Stimulated activated CD4-positive, alpha-beta T cell treated with anti-CD3 and anti-CD28 coated beads, Interleukin-4, amount 100 ng/mL, for 1 hour (primary cell): ENCODE measurements around the gene AKR1A1.
"Not testable (repeated sequence)": the region's sequence is repeated elsewhere in the genome, so short reads cannot be mapped to it uniquely, and the experiment has no call there.

Source experiments
- DNase-seq: peaks from one replicate; pipeline ENCODE4 v3.0.0-alpha.2; 2020

AKR1A1 gene

GRCh38 chr1:45550401-45551351 is at the start of gene AKR1A1:
Gene AKR1A1, plus strand, starts transcription at chr1:45550826. Its CDS starts 10,969 bp downstream, at chr1:45561795.
- peak; percentile 90 for DNase-seq

- no peak for DNase-seq
Measured at GRCh38 chr1:45501505-45501859, 49.1 kb upstream of the AKR1A1 start.

- no peak for DNase-seq
Measured at GRCh38 chr1:45503462-45504360, 46.9 kb upstream of the AKR1A1 start.

- no peak for DNase-seq
Measured at GRCh38 chr1:45507195-45507594, 43.4 kb upstream of the AKR1A1 start.

GRCh38 chr1:45507893-45508292 is 42.7 kb upstream of the AKR1A1 start:
- DNase-seq, result no peak

- DNase-seq, result no peak
Measured at GRCh38 chr1:45508295-45509151, 42.1 kb upstream of the AKR1A1 start.

GRCh38 chr1:45510036-45510971 is 40.3 kb upstream of the AKR1A1 start:
- no peak for DNase-seq

GRCh38 chr1:45510972-45511527 is 39.6 kb upstream of the AKR1A1 start:
- DNase-seq, result no peak

- DNase-seq, result peak; percentile 44
Measured at GRCh38 chr1:45512641-45513054, 38.0 kb upstream of the AKR1A1 start.

- DNase-seq, result not testable (repeated sequence)
Measured at GRCh38 chr1:45513532-45514260, 36.9 kb upstream of the AKR1A1 start.

GRCh38 chr1:45516036-45516435 is 34.6 kb upstream of the AKR1A1 start:
- DNase-seq, result no peak

- DNase-seq, result no peak
Measured at GRCh38 chr1:45516465-45516864, 34.2 kb upstream of the AKR1A1 start.

GRCh38 chr1:45518366-45518765 is 32.3 kb upstream of the AKR1A1 start:
- not testable (repeated sequence) for DNase-seq

GRCh38 chr1:45518910-45519309 is 31.7 kb upstream of the AKR1A1 start:
- no peak for DNase-seq

GRCh38 chr1:45519774-45520173 is 30.9 kb upstream of the AKR1A1 start:
- not testable (repeated sequence) for DNase-seq

- peak; percentile 98 for DNase-seq
Measured at GRCh38 chr1:45521413-45522323, 29.0 kb upstream of the AKR1A1 start, which contains the start of gene PRDX1. Gene PRDX1, minus strand, starts transcription at chr1:45521884. Its CDS starts 2,841 bp downstream, at chr1:45519043.

GRCh38 chr1:45522324-45523104 is 28.1 kb upstream of the AKR1A1 start:
- DNase-seq, result no peak

GRCh38 chr1:45523516-45523915 is 27.1 kb upstream of the AKR1A1 start:
- not testable (repeated sequence) for DNase-seq
